H1 (cell line): Measurements from ENCODE around the gene CTNND2. TPM values are rescaled to one million over a fixed set of nuclear protein-coding genes. Genes with fewer than 3 reads are reported as not detected.

ENCODE experiments used
- CTCF ChIA-PET: fragments of 300-600 bp; sonication (Branson Sonifier 250); formaldehyde crosslinking; loops from one replicate; lab custom pipeline; 2021; ENCODE audit not compliant: partially characterized antibody; lab: Charles Lee
- POLR2A ChIA-PET: fragments of 300-600 bp; sonication (Branson Sonifier 250); formaldehyde crosslinking; loops from one replicate; lab custom pipeline; 2021; ENCODE audit warnings: inconsistent platforms; ENCODE audit not compliant: partially characterized antibody; lab: Charles Lee
- DNase-seq, 2 experiments: peaks; one replicate each; pipeline versions ENCODE4 v3.0.0 to v3.0.0-alpha.2; 2010 to 2022; ENCODE audit warnings: low spot score in 2 of 2, low read depth in 1 of 2, mixed read lengths in 1 of 2
- FAIRE-seq: peaks from 2 replicates; lab custom pipeline; 2011; peaks lifted over from hg19 to GRCh38; lab: Jason Lieb, UNC
- H2AFZ ChIP-seq: 2 replicates; pipeline ENCODE4 v1.8.1; 2012; ENCODE audit warnings: low read length, inconsistent platforms
- H2AK5ac ChIP-seq: 2 replicates; pipeline ENCODE4 v1.6.1; 2013; ENCODE audit warnings: low read depth, low read length
- H2BK120ac ChIP-seq: replicated peaks from 2 replicates; pipeline ENCODE3; 2013; ENCODE audit warnings: low read depth, low read length, inconsistent platforms
- H2BK12ac ChIP-seq: 2 replicates; pipeline ENCODE4 v1.6.1; 2013; ENCODE audit warnings: low read depth, low read length
- H2BK15ac ChIP-seq: 2 replicates; pipeline ENCODE4 v1.6.1; 2013; ENCODE audit warnings: low read length
- H2BK20ac ChIP-seq: 2 replicates; pipeline ENCODE4 v1.6.1; 2013; ENCODE audit warnings: low read length
- H2BK5ac ChIP-seq: 2 replicates; pipeline ENCODE4 v1.6.1; 2013; ENCODE audit warnings: low read depth, low read length
- H3K14ac ChIP-seq: 2 replicates; pipeline ENCODE4 v1.6.1; 2013; ENCODE audit warnings: inconsistent platforms; ENCODE audit not compliant: insufficient read length
- H3K18ac ChIP-seq: 2 replicates; pipeline ENCODE4 v1.6.1; 2013; ENCODE audit warnings: low read length; ENCODE audit errors: extremely low read depth
- H3K23ac ChIP-seq: 2 replicates; pipeline ENCODE4 v1.6.1; 2013; ENCODE audit warnings: inconsistent platforms; ENCODE audit not compliant: insufficient read length
- H3K23me2 ChIP-seq: 2 replicates; pipeline ENCODE4 v1.6.1; 2013; ENCODE audit warnings: low read depth, low read length
- H3K27ac ChIP-seq: 2 replicates; pipeline ENCODE4 v1.6.1; 2011; ENCODE audit warnings: low read depth, low read length, inconsistent platforms
- H3K27me3 ChIP-seq, 4 experiments: replicated peaks in 1 of 4; 1 replicate in 1 of 4; 2 replicates in 3 of 4; pipeline versions ENCODE4 v1.6.1 to v1.8.1; 2011 to 2013; ENCODE audit warnings: low read length in 3 of 4, mild to moderate bottlenecking in 3 of 4, inconsistent platforms in 2 of 4, mixed read lengths in 2 of 4, moderate library complexity in 1 of 4; ENCODE audit not compliant: control insufficient read depth in 3 of 4, insufficient read depth in 3 of 4; ENCODE audit errors: extremely low read depth in 1 of 4
- H3K36me3 ChIP-seq, 4 experiments: 2 replicates each; pipeline versions ENCODE4 v1.6.1 to v1.8.1; 2011 to 2013; ENCODE audit warnings: mild to moderate bottlenecking in 4 of 4, low read length in 3 of 4, moderate library complexity in 2 of 4, control low read depth in 1 of 4, inconsistent platforms in 1 of 4; ENCODE audit not compliant: insufficient read depth in 4 of 4, control insufficient read depth in 2 of 4
- H3K4ac ChIP-seq: replicated peaks from 2 replicates; pipeline ENCODE3; 2013; ENCODE audit warnings: low read length, low read depth, mixed read lengths, inconsistent platforms; ENCODE audit not compliant: insufficient read length
- H3K4me1 ChIP-seq, 4 experiments: replicated peaks in 1 of 4; 1 replicate in 1 of 4; 2 replicates in 3 of 4; pipeline versions ENCODE4 v1.6.1 to v1.8.1; 2011 to 2013; ENCODE audit warnings: low read length in 3 of 4, inconsistent platforms in 2 of 4, mixed read lengths in 1 of 4; ENCODE audit not compliant: insufficient read depth in 4 of 4, control insufficient read depth in 3 of 4
- H3K4me2 ChIP-seq, 2 experiments: 2 replicates each; pipeline versions ENCODE4 v1.6.1 to v1.8.1; 2011 to 2013; ENCODE audit warnings: low read depth in 2 of 2, low read length in 2 of 2, control low read depth in 1 of 2, inconsistent platforms in 1 of 2, mild to moderate bottlenecking in 1 of 2; ENCODE audit not compliant: insufficient read depth in 1 of 2
- H3K4me3 ChIP-seq, 4 experiments: fragments of 200-600, 300-600 bp in 1 of 4; sonication (generic), shearing (Covaris generic), sonication (Bioruptor Twin) in 1 of 4; 2 replicates each; pipeline versions ENCODE4 v1.5.1 to v1.8.1; 2011 to 2016; ENCODE audit warnings: low read length in 4 of 4, low read depth in 3 of 4, control low read depth in 2 of 4, inconsistent platforms in 2 of 4, mild to moderate bottlenecking in 2 of 4, mixed read lengths in 1 of 4, moderate library complexity in 1 of 4; ENCODE audit not compliant: insufficient read depth in 2 of 4; ENCODE audit errors: extremely low read depth in 1 of 4
- H3K56ac ChIP-seq: replicated peaks from 2 replicates; pipeline ENCODE3; 2013; ENCODE audit warnings: low read depth, mild to moderate bottlenecking, mixed read lengths, low read length, inconsistent platforms; ENCODE audit not compliant: insufficient read length
- H3K79me1 ChIP-seq: 2 replicates; pipeline ENCODE4 v1.6.1; 2013; ENCODE audit warnings: low read depth, low read length, control low read depth
- H3K79me2 ChIP-seq, 2 experiments: 2 replicates each; pipeline versions ENCODE4 v1.6.1 to v1.8.1; 2012 to 2013; ENCODE audit warnings: low read length in 2 of 2, mild to moderate bottlenecking in 2 of 2, inconsistent platforms in 1 of 2; ENCODE audit not compliant: insufficient read depth in 2 of 2, control insufficient read depth in 1 of 2
- H3K9ac ChIP-seq, 4 experiments: replicated peaks in 1 of 4; 1 replicate in 1 of 4; 2 replicates in 3 of 4; pipeline versions ENCODE4 v1.6.1 to v1.8.1; 2011 to 2013; ENCODE audit warnings: low read depth in 3 of 4, low read length in 3 of 4, control low read depth in 2 of 4, mild to moderate bottlenecking in 2 of 4, moderate library complexity in 2 of 4, inconsistent platforms in 1 of 4; ENCODE audit errors: extremely low read depth in 1 of 4
- H3K9me3 ChIP-seq, 2 experiments: 2 replicates each; pipeline versions ENCODE4 v1.6.1 to v1.8.1; 2012 to 2013; ENCODE audit warnings: mild to moderate bottlenecking in 2 of 2, moderate library complexity in 2 of 2, control low read depth in 1 of 2, inconsistent platforms in 1 of 2, low read depth in 1 of 2, low read length in 1 of 2, mixed read lengths in 1 of 2; ENCODE audit not compliant: insufficient read depth in 2 of 2
- H4K20me1 ChIP-seq, 2 experiments: replicated peaks in 1 of 2; 2 replicates each; pipeline versions ENCODE3 to v1.8.1; 2011 to 2013; ENCODE audit warnings: inconsistent platforms in 2 of 2, low read length in 2 of 2, mild to moderate bottlenecking in 1 of 2; ENCODE audit not compliant: insufficient read depth in 2 of 2, control insufficient read depth in 1 of 2
- H4K5ac ChIP-seq: 2 replicates; pipeline ENCODE4 v1.6.1; 2013; ENCODE audit warnings: low read length, low read depth, mixed read lengths, inconsistent platforms; ENCODE audit not compliant: insufficient read length
- H4K8ac ChIP-seq: 2 replicates; pipeline ENCODE4 v1.8.0; 2013; ENCODE audit warnings: mild to moderate bottlenecking, moderate library complexity, low read length, inconsistent platforms; ENCODE audit not compliant: insufficient read depth; ENCODE audit errors: extremely low read depth
- H4K91ac ChIP-seq: replicated peaks from 2 replicates; pipeline ENCODE3; 2013; ENCODE audit warnings: low read length, mixed read lengths, inconsistent platforms; ENCODE audit not compliant: insufficient read length
- WGBS, 2 experiments: shearing (Covaris generic) in 1 of 2; methylation state at CpG; one replicate each; pipeline versions ENCODE4 v1.1.6 to v1.1.7; 2013 to 2015; ENCODE audit warnings: low lambda C conversion rate in 2 of 2, mixed read lengths in 2 of 2, inconsistent platforms in 1 of 2, low coverage in 1 of 2, missing lambda C conversion rate in 1 of 2; ENCODE audit not compliant: insufficient replicate concordance in 2 of 2, insufficient coverage in 1 of 2, insufficient read length in 1 of 2; ENCODE audit errors: extremely low coverage in 1 of 2, missing lambda C conversion rate in 1 of 2; 5-methylcytosine and 5-hydroxymethylcytosine counted together
- polyA plus RNA-seq, 7 experiments: library from polyadenylated mRNA; depleted of rRNA in 3 of 7; stranded (reverse) in 5 of 7; unstranded in 2 of 7; fragments of >200 nt in 5 of 7; fragments of 200-250 nt in 2 of 7; gene quantifications; 1 replicate in 5 of 7; 2 replicates in 1 of 7; 4 replicates in 1 of 7; pipeline versions ENCODE4 v1.2.1 to v1.2.3, GENCODE V29; 2011 to 2013; ENCODE audit warnings: missing spikeins in 2 of 7, mixed read lengths in 2 of 7
- total RNA-seq: library from RNA; stranded (reverse); fragmentation: NEBNext Ultra II Directional; extraction: Animal tissue kit (Norgen Biotek cat#: 25700); gene quantifications from 2 replicates; pipeline ENCODE4 v1.2.1, GENCODE V29; 2021

Gene CTNND2
- total and polyA plus RNA-seq, 2 of the 8 experiments (the other 6 are each of a cell fraction or from before 2014, with no cell fraction given) = 7.4 to 14.2 TPM

GRCh38 chr5:10995891-10996290 lies 908.4 kb downstream of the CTNND2 start:
- Histone ChIP-seq H3K4ac (no peak overlapping the region), H2BK120ac (no peak overlapping the region), H3K4me1 (peaks cover 0 to 10% (median 6%) of the 10 kb centered on the region in 4 experiments; a peak in 4 of 7 replicates), H3K23me2 (no peaks in the 10 kb centered on the region), H3K79me1 (no peaks in the 10 kb centered on the region), H4K8ac (no peak overlapping the region), H3K79me2 (no peaks in the 10 kb centered on the region), H4K20me1 (no peaks in the 10 kb centered on the region), H2BK12ac (no peak overlapping the region), H3K4me3 (no peak overlapping the region), H2BK5ac (no peak overlapping the region), H3K27me3 (0 out of 7 replicates have a peak, but pooled peaks cover 0 to 2% (median 0%) of the 10 kb centered on the region in 4 experiments), H4K5ac (no peak overlapping the region), H2BK20ac (no peak overlapping the region), H3K9me3 (no peaks in the 10 kb centered on the region; a peak in 1 of 4 replicates), H3K18ac (no peak overlapping the region), H3K36me3 (no peaks in the 10 kb centered on the region), H3K27ac (no peak overlapping the region), H2BK15ac (no peak overlapping the region), H3K9ac (no peak overlapping the region), H4K91ac (peak overlapping the region; percentile 60), H3K14ac (no peak overlapping the region), H3K23ac (no peak overlapping the region), H2AK5ac (no peak overlapping the region), H3K56ac (no peak overlapping the region), H3K4me2 (no peak overlapping the region), H2AFZ (no peak overlapping the region)
- 85% methylated on average over 8 of the region's 8 CpGs; no CpG with 5 or more reads in 1 of the 2 experiments for whole genome bisulfite sequencing, 2 experiments
- POLR2A ChIA-PET = no interaction called here
- DNase-seq (no peak), FAIRE-seq (no peak)
- CTCF ChIA-PET = interaction anchor here (1.2 kb wide), 1 partner anchor 139 kb away, joined by 5 read pairs; no protein-coding TSS in a partner anchor
